GM19025 (cell line): ENCODE data around the gene TEAD2.

Source experiments
- ATAC-seq: cut with Tn5 transposase; IDR thresholded peaks from one replicate; pipeline ENCODE4 v1.9.1; 2021; ENCODE audit warnings: mild to moderate bottlenecking, low read depth, moderate library complexity; ENCODE audit not compliant: unreplicated experiment

TEAD2 gene

DNA sequence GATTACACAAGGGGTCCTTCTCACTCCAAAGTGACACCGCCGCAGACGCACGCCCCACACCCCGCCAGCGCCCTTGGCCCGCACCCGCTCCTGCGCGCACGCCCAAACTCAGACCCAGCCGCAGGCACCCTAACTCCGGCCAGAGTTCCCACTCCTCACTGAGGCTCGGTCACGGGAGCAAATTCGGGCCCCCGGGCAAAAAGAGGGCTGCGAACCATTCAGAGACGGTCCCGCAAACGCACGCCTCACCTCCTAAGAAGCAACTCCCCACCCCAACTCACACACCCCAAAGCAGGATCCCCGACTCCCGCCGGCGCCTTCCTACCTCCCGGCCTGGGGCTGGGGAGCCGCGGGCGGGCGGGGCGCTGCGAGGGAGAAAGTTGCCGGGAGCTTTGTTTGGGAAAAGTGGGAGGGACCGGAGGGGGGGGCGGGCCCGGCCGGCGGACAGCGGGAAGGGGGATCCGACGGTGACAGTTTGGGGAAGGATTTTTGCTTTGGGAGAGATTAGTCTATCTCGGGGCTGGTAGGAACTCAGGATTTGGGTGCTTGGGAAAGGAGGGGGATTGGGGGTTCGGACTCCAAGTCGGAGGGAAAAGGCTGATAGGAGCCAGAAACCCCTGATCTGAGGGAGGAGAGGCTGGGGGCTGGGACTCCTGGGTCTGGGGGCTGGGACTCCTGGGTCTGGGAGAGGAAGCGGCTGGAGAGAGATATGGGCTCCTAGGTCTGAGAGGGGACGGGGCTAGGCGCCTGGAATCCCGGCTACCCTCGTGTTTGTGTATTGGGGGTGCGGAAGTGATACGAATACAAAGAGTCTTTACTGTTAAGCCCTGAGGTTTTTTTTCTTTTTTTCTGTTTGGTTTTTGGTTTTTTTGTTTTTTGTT is at the start of gene TEAD2:
TEAD2 (minus strand) TSS at position 369 of the 881 bp plus-strand sequence. CDS start 2,341 bp downstream, outside the sequence.
- no peak for ATAC-seq

GRCh38 chr19:49411681-49412326 is 49.6 kb upstream of the TEAD2 start:
- ATAC-seq = no peak

DNA sequence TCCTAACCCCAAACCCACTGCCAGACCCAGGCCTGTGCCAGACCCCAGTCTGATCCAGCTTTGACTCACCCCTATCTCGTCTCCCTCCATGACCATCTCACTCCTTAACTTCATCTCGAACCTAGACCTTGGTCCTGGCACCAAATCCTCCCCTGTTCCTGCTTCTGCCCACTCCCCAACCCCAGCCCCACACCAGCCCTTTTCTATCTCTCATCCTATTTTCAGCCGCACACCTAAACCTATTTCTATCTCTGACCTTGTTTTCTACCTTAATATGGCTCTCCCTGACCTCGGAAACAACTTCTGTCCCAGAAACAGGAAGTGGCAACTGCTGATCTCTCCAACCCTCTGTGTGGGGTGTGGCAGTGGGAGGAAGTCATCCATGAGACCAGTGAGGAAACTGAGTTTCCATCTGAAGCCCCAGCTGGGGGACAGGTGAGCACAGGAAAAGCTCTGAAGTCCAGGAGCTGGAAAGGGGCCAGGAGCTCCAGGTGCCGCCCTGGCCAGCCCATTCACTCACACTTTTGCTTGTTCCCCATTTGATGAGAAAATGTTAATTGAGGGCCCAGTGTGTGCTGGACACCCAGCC is 47.3 kb upstream of the TEAD2 start:
- ATAC-seq = no peak

GRCh38 chr19:49408816-49409440 is 46.7 kb upstream of the TEAD2 start:
- no peak for ATAC-seq

DNA sequence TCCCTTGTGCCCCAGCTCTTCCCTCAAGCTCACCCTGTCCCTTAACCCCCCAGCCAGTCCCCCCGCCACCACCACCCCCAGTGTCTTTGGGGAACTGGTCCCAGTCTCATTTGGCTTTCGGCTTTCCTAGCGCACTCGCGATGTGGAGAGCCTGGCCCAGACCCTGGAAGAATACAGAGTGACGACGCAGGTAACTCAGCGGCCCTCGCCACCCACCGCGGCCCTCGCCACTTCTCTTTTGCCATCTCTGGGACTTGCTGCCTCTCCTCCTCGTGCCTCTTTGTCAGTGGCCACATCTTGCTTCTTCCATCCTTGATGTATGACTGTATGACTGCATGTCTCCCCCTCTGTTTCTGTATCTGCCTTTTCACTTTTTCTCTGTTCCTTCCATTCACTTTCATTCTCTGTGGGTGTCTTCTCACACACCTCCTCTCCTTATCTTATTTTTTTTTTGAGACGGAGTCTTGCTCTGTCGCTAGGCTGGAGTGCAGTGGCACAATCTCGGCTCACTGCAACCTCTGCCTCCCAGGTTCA is 45.3 kb upstream of the TEAD2 start:
- ATAC-seq = no peak

- ATAC-seq = no peak
Observed at GRCh38 chr19:49407079-49407478, 44.9 kb upstream of the TEAD2 start.

DNA sequence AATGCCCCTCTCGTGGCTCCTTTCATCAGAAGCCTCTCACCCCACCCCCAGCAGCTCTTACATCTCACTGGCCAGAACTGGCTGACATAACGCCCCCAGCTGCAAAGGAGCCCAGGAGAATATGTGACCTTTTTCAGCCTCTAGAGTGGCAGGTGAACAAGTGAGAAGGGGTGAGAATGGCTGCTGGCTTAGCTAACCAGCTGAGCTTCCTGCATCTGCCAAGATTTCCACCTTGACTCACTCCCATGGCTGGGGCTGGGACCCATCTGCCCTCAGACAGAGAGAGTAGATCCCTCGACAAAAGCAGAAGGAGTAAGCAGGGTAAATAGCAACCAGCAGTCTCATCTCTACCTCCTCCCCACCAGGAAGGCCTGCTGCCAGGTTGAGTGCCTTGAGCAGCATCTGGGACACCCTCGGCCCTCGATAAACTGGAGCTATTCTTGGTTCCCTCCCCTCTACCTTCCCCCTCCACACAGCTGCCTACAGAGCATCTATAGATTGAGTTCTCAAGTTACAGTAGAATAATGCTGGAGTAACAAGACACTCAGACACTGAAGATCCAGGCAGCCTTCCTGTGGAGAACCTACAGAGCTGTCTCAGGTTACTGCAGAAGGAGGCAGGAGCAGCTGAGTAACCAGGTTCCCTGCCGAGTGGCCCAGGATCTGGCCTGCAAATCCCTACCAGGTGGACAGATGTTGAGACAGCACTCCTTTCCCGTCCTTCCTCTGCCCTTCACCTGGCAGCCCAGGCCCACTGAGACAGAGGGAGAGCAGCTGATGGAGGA is 41.4 kb upstream of the TEAD2 start:
- ATAC-seq = no peak

- no peak for ATAC-seq
Observed at GRCh38 chr19:49400029-49400428, 37.8 kb upstream of the TEAD2 start.

- ATAC-seq = no peak
Observed at GRCh38 chr19:49398931-49399330, 36.7 kb upstream of the TEAD2 start.

DNA sequence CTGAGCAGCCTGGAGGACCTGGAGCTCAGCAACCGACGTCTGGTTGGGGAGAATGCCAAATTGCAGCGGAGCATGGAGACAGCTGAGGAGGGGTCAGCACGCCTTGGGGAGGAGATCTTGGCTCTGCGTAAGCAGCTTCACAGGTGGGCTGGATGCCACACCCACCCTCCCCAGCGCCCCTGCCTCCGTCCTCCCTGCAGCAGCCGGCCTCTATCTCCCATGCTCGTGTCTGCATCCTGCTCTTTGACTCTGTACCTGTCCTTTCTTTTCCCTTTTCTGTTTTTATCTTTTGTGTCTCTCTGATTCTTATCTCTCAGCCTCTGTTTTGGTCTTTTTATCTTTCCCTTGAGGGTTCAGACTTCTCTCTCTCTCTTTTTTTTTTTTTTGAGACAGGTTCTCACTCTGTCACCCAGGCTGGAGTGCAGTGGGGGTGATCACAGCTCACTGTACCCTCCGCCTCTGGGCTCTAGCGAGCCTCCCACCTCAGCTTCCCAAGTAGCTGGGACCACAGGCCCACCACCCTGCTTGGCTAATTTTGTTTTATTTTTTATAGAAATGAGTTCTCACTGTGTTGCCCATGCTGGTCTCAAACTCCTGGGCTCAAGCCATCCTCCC is 35.9 kb upstream of the TEAD2 start:
- ATAC-seq = no peak

- no peak for ATAC-seq
Observed at GRCh38 chr19:49396738-49397505, 34.7 kb upstream of the TEAD2 start.

DNA sequence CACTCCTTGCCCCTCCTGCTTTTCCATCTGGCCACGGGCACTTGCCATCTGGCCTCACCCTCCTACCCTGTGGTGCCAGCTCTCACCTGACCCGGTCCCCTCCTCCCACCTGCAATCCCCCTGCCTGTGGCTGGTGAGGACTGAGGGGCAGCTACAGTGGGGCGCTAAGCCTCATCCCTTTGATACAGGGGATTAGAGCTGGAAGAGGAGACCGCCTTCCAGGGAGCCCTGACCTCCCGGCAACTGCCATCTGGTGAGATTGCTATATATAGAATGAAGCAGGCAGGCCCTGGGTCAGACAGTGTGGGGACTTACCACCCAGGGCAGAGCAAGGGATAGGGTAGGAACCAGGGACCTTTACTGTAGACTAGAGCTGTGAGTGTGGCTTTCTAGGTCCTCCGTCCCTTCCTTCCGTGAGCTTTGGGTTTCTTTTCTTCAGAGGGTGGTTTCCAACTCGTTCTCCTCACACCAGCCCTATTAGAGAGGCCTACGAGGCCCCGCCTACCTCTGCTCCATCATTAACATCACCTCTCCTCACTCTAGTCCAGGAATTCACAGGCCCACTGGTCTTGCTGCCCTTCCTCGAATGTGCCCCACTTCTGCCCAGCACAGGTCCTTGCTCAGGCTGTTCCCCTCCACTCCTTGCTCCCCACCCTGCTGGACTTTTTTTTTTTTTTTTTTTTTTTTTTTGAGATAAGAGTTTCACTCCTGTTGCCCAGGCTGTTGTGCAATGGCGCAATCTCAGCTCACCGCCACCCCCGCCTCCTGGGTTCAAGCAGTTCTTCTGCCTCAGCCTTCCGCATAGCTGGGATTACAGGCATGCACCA is 33.6 kb upstream of the TEAD2 start:
- ATAC-seq = no peak

DNA sequence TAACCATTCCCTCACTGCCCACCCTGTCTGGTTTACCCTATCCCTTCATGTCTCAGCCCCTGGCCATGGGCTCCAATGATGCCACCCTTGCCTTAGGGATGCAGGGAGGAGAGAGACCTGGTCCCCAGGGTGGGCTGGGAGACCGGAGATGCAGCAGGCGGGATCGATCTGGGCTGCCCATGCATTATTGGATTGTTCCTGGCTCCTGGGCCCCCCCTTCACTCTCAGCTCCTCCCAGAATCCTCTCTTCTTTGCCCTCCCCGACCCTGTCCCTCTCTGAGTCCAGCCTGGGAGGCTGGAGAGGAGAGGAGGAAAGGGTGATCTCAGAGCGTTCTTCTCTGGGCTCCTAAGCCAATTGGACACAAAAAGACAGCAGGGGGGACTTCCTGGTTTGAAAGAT is 31.7 kb upstream of the TEAD2 start:
- ATAC-seq = no peak

DNA sequence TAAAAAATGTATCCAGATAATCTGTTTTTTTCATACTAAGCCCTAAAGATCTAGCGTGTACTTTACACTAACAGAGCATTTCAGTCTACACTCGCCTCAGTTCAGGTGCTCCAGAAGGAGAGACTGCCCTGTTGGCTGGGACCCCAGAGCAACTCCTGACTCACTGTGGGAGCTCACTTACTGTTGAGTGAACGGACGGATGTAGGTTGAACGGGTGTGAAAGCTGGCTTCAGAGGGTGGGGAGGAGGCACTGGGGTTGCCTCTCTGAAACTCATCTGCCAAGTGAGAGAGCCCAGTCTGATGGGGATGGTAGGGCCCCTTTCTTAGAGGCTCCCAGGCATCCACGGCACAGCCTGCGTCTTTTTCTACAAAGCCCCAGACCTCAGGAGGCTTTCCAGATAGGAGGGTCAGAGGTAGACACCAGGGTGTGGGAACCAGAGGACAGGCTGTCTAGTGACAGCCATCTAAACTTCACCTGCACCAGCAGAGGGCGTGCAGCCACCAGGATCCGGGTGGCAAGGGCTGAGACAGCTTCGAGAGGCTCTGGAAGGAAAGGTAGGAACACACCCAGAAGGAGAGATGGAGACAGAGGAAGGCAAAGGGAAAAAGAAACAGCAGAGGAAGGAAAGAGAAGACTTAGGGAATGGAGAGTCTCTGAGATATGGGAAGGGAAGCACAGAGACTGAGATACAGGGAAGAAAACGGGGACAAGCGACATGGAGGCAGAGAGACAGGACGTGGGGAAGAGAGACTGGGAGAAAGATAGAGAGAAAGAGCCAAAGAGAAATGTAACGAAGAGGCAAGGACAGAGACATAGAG is 29.6 kb upstream of the TEAD2 start:
- no peak for ATAC-seq

DNA sequence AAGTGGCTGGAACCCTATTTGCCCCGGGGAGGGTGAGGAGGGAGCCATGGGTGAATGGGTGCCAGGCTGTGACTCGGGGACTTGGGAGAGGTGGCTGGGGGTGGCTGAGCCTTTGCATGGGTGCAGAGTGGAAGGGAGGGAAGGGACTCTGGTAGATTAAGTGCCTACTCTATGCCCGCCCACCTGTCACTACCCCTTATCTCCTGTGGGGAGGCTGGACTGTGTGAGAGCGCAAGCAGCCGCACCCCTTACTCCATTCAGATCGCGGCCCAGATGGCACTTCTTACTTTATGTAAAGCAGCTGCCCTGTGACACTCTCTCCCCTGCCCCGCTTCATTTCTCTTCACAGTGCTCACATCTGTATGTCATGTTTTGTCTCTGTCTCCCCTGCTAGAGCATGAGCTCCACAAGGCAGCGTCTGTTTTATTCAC is 28.7 kb upstream of the TEAD2 start:
- no peak for ATAC-seq

DNA sequence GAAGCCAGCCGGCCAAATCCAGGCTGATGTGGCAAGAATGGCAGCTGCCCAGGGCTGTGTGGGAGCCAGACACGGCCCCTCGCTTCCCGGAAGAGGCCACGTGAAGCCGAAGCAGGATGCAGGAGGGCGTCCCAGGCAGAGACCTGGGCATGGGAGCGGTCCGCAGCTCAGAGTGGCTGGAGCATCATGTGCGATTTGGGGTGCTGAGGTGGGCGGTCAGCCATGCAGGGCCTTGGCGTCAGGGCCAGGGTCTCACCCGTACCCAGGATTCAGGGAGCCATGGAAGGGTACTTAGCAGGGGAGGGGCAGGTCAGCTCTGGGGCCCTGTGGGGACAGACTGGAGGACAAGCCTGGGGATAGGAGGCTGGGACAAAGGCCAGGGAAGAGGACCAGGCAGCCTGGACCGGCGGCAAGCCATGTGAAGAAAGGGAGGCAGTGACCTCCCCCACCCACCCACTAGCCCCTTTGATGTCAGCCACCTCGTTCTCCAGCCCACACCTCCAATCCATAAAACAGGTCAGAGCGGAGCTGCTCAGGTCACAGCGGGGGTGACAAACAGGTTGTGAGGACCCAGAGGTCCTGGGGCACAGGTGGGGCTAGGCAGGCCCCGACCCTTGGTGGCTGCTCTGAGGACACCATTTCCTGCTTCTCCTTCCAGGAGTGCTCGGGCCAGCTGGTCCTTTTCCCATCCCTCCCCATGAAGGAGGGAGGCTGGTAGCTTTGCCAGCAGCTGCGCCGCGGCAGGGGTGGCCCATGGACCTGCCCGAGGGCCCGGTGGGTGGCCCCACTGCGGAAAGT is 28.1 kb upstream of the TEAD2 start:
- no peak for ATAC-seq
